DMS53 treated with DMSO at 0.1 percent for 48 hours (cell line): ENCODE data around the gene PLSCR4.

Experiments
- DNase-seq: peaks from one replicate; lab custom pipeline; 2025; ENCODE audit not compliant: unreplicated experiment; lab: John Stamatoyannopoulos, UW

Gene PLSCR4

GRCh38 chr3:146195605-146196004 is 55.3 kb downstream of the PLSCR4 start:
- no peak for DNase-seq

GRCh38 chr3:146195030-146195429 is 55.9 kb downstream of the PLSCR4 start:
- no peak for DNase-seq

GRCh38 chr3:146191051-146191450 is 59.9 kb downstream of the PLSCR4 start:
- DNase-seq = no peak

GRCh38 chr3:146189519-146190173 is 61.3 kb downstream of the PLSCR4 start:
- peak; percentile 73 for DNase-seq

GRCh38 chr3:146187334-146187950 is 63.5 kb downstream of the PLSCR4 start:
- no peak for DNase-seq

GRCh38 chr3:146184241-146185015 is 66.5 kb downstream of the PLSCR4 start:
- DNase-seq = no peak

GRCh38 chr3:146181216-146181615 is 69.7 kb downstream of the PLSCR4 start:
- no peak for DNase-seq

GRCh38 chr3:146180376-146180775 is 70.5 kb downstream of the PLSCR4 start:
- no peak for DNase-seq

GRCh38 chr3:146178006-146178689 is 72.8 kb downstream of the PLSCR4 start:
- no peak for DNase-seq

- no peak for DNase-seq
Measured at GRCh38 chr3:146177519-146177918, 73.4 kb downstream of the PLSCR4 start.

GRCh38 chr3:146177072-146177471 is 73.8 kb downstream of the PLSCR4 start:
- DNase-seq = no peak

GRCh38 chr3:146172586-146172985 is 78.3 kb downstream of the PLSCR4 start:
- no peak for DNase-seq

- no peak for DNase-seq
Measured at GRCh38 chr3:146170591-146170990, 80.3 kb downstream of the PLSCR4 start.

- DNase-seq = no peak
Measured at GRCh38 chr3:146169891-146170290, 81.0 kb downstream of the PLSCR4 start.

- no peak for DNase-seq
Measured at GRCh38 chr3:146166826-146167225, 84.1 kb downstream of the PLSCR4 start.

GRCh38 chr3:146166415-146166821 is 84.5 kb downstream of the PLSCR4 start:
- DNase-seq = no peak

GRCh38 chr3:146165877-146166276 is 85.0 kb downstream of the PLSCR4 start:
- DNase-seq = no peak

GRCh38 chr3:146164971-146165769 is 85.7 kb downstream of the PLSCR4 start:
- DNase-seq = no peak

GRCh38 chr3:146164506-146164905 is 86.4 kb downstream of the PLSCR4 start:
- no peak for DNase-seq

GRCh38 chr3:146164071-146164470 is 86.8 kb downstream of the PLSCR4 start:
- DNase-seq = no peak

- no peak for DNase-seq
Measured at GRCh38 chr3:146163584-146163983, 87.3 kb downstream of the PLSCR4 start.
